HG03342 (cell line): ENCODE measurements around the gene FAM20C.

Experiments used
- ATAC-seq: cut with Tn5 transposase; IDR thresholded peaks from one replicate; pipeline ENCODE4 v1.9.1; 2021; ENCODE audit warnings: mild to moderate bottlenecking, moderate library complexity; ENCODE audit not compliant: unreplicated experiment

The FAM20C gene

DNA sequence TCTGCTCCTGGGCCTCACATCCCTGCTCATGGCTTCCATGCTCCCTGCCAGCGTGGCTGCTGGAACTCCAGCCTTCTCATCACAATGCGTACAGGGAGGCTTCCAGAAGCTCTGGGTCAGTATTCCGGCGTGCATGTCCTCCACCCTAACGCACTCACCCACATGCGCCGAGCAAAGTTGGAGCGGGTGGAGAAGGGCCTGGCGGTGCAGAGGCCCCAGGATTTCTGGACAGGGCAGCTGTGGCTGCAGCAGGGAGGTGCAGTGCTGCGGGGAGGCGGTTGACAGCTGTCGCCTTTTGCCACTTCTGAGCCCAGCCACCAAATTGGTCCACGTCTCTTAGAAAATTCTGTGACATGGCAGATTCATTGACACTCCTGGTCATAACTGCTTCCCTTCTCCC, 33.6 kb upstream of the FAM20C start:
- no peak for ATAC-seq

DNA sequence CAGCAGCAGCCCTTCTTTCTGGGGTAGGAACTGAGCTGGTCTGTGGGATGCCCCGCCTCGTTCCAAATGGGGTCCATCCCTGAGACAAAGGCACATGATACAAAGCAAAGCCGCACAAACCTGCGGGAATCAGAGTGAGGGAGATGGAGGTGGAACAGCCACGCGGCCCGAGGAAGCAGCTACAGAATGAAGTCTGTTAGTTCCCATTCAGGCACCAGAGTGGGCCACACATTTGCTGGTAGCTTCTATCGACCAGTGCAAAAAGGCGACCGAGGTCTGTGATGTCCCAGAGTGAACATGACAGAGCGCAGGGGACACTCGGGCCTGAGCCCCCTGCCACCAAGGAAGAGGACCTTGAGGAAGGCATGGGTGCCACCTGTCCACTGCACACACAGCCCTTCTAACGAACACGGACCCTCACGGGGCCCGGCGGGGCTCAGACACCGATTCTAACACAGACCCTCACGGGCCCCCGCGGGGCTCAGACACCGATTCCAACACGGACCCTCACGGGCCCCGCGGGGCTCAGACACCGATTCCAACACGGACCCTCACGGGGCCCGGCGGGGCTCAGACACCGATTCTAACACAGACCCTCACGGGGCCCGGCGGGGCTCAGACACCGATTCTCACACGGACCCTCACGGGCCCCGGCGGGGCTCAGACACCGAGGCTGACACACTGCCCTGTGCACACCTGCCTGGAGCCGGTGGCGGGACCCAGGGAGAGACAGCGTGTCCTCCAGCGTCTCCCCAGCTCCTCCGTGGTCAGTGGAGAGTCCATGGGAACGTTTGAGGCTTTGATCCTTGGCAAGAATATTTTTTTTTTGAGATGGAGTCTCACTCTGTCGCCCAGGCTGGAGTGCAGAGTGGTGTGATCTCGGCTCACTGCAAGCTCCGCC, 32.8 kb upstream of the FAM20C start:
- ATAC-seq = no peak

DNA sequence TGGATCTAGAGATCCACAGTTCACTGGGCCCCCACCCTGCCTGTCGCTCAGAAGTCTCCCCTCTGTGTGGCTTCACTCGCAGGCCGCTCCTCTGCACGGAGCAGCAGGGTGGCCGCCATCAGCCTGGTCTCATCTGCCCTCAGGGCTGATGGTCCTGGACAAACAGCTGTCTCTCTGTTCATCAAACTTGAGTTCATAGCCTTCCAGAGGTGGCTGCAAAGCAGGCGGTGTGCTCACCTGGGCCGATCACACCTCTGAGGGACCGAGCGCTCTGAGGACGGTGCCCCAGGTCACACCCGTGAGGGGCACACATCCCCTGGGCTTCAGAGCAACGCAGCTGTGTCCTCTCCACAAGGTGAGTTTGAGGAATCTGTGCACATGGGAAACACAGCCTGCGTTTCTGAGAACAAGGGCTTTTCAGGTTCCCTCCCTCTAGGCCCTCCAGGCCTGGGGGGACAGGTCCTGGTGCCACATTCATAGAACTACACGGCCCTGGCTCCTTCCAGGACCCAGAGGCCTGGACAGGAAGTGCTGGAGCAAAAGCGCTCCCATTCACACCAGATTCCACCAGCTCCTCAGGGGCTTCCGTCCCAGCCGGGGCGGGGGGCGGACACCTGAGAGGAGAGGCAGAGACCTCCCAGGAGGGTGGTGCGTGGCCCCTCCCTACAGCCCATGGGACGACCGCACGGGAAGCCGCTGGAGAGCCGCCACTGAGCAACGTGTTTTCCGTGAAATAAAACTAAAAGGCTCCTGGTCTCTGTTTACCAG, 31.2 kb upstream of the FAM20C start:
- ATAC-seq = no peak

DNA sequence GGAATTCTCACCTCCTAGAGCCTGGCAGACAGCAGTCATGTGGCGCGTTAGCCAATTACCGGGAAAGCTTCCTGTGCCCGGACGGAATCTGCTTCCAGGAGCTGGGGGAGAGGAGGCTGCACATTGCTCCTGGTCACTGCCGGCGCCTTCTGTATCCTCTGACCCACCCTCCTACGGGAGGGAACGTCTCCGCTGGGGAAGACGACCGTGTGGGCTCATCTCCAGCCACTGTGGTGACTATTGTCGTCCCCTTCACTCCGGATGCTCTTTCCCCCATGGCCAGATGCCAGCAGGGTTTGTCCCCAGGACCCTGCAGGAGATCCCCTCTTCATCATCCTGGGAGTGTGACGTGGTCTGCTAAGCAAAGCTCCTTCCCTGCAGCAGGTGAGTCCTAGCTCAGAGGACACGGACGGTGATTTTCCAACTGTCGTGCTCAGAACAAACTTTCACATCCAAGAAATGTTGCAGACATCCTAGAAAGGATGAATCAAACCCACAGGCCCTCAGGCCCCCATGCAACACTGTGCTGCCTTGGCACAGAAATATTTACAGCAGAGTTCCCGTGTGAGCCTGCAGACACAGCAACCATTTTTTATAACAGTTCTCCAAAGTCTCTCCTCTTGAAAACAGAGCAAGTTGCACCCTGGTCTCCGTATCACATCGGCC, 29.6 kb upstream of the FAM20C start:
- no peak for ATAC-seq

DNA sequence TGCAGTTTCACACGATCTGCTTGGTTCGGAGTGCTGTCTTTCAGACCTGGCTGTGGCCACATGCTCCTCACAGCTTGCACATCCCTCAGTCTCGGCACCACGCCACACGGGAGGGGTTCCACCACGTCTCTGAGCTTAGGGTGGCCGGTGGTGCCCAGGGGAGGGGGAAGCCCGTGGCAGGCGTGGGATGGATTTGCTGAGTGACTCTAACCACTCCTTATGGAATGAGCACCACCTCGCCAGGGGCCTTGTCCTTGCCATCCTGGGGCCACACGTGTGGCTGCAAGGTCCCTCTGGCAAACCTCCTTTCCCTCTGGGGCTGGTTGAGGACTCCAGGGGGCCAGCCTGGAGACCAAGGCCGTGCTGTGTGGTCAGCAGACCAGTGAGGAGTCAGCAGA, 29.1 kb upstream of the FAM20C start:
- no peak for ATAC-seq

DNA sequence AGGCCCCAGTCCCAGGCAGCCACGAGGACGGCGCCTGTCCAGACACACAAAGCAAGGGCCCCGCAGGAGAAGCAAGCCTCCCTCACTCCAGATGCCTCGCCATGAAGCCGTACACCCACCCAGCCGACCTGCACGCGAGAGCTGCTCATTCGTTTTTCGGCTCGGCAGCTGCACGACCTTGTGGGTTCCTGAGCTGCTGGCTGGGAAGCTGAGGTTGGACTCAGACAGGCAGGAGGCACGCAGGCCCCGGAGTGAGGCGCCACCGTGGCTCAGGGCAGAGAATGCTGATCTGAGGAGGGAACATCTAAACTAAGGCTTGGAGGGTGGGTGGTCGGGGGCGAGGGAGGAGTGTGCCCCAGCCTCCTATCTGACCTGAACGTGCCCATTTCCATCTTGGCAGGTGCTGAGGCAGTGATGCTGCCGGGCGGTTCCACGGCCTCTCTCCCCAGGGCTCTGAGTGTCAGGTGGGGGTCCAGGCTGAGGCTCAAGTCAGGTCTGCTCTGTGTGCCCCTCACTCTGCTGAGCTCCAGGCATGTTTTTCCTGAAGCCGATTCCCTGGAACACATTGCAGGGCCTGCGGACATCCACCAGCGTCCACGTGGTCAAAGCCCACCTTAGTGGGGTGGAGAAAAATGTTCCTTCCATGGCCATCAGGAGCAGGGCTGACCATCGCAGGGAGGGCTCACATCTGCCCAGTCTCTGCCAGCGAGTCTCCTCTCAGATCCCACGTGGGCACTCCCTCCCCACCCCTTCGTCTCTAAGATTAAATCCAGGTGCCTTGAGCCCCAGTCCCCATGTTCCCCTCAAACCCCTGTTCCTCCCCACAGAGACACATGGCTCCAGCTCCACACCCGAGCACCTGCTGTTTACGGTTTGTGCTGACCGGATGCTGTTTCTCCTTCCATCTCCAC, 28.1 kb upstream of the FAM20C start:
- no peak for ATAC-seq

DNA sequence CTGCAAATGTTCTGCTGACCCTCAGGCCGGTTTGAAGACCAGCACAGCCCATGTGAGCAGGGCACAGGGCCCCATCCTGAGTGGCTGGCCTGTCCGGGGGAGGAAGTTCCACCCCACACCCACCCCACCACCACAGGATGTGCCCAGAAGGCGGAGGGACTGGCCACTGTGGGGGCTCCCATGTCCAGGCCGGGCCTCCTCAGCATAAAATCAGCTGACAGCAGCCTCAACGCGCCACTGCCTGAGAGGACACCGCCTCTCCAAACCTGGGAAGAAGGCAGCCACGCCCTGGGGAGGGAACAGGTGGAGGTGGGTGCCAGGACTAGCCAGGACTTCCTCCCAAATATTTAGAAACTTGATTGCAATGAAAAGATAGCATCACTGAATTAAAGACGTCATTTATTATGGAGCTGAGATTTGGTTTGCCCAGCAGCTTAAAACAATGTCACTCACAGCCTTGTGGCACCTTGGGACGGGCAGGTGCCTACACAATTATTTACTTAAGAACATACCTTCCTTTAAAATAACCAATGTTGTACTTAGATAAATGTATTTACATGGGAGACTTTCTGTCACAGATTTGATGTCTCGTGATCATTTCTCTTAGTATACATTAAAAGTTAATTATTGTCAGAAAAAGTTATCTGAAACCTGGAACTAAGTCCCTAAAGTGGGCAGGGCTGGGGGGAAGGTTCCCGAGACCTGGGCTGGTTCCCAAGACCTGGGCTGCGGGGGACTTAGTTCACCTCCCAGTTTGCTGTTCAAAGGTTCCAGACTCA, 27.3 kb upstream of the FAM20C start:
- ATAC-seq = no peak

DNA sequence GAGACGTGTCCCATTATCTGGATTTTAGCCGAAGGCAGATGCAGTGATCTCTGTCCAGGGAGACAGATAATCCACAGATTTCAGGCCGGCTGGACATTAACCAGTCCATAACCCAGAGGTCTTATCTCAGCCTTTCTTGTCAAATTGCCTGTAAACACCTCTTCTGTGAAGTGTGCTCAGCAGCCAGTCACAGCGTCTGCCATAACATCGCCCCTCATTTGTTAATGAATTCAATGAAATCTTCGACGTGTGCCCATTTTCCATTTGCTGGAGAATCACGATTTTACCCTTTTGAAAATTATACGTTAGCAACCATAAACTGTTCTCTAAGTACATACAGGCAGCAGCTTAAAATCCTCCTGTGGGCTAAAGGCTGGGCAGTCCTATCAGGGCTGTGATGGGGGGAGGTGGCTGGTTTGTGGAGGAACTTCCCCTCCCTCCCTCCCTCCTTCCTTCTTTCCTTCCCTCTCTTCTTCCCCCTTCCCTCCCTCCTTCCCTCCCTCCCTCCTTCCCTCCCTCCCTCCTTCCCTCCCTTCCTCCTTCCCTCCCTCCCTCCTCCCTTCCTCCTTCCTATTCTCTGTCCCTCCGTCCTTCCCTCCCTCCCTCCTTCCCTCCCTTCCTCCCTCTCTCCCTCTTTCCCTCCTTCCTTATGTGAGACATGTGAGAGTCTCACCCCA, 26.6 kb upstream of the FAM20C start:
- no peak for ATAC-seq

DNA sequence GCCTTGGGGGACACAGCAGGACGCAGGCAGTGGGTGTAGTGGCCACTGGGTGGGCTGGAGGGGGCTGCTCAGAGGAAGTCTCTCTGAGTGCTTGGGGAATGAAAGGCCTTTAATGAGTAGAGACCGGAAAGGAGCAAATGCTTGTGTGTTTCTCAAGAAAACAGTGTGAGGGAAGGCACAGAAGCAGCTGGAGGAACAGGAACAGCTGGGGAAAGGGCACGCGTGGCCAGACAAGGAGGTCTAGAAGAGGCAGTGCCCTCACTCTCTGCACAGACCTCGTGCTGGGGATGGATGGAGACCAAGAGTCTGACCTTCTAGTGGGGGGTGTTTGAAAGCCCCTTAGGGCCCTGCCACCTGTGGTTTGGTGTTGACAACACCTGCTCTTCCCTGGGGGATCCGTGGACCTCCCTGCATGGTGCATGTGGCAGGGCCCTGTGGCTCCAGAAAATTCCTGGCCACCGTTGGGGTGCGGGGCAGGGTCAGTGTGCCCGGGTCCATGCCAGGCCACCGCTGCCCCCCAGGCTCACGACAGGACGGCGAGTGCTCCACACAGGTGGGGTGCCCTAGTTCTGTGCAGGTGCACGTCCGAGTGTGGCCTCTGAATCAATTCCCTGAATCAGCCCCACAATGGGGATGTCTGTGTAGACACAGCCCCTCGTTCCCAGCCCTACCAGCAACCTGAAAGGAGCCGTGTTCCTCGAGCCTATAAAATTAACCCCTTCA, 25.9 kb upstream of the FAM20C start:
- no peak for ATAC-seq

DNA sequence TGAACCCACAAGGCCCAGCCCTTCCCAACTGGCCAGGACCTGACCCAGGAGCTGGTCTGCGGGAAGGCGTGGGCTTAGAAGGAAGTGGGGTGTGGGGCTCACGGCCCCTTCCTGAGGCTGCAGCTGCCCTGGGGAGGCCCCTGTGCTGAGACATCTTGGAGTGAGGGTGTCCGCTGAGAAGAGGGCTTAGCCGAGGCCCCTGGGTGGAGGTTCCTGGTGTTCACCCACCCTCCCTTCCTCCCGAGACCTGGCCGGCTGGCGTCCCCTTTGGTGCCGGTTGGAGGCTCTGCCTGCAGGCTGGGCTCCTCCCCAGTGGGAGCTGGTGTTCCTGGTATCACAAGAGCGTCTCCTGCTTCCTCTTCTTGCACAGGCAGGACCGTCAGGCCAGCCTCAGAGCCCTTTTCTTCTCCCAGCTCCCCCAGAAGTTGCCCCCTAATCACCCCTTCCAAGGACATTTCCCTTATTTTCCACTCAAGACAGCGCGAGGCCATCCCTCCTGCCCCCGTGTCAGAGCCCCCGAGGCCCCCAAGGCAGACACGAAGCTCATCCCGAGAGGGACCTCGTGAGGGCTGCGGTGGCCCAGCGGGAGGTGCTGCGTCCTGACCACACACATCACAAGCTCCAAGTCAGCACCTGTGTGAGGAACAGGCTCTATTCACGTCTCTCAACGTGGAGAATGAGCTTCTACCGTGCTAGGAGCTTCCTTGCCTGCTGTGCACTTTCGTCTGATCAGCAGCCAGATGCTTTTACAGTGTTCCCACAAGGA, 25.1 kb upstream of the FAM20C start:
- ATAC-seq = no peak

DNA sequence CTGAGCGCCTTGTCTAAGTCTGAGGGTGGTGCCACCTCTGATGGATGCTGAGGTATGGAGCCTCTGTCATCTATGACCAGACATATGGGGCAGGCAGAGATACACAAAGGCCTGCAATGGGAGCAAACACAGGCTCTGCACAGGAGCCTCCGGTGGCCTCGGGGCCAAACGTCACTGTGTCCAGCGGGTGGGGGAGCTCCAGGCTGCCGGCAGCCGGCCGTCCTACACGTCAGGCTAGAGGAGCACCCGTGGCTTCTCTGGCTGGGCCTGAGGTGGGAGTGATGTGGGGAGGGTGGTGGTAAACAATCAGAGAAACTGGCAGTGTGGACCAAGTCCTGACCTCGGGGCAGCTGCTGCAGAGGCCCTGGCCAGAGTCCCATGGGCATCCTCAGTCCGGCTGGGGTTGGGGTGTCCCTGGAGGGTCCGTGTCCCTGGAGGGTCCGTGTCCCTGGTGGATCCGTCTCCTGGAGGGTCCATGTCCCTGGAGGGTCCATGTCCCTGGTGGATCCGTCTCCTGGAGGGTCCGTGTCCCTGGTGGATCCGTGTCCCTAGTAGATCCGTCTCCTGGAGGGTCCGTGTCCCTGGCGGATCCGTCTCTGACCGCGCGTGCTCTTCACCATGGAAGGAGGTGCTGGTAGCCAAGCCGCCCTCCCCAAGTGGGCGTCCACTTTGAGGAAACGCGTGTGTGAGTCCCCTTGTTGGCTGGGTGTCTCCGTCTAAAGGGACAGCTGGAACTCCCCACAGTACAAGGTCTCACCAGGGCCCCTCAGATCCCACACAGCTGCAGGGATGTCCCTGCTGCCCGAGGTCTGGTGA, 24.2 kb upstream of the FAM20C start:
- no peak for ATAC-seq

DNA sequence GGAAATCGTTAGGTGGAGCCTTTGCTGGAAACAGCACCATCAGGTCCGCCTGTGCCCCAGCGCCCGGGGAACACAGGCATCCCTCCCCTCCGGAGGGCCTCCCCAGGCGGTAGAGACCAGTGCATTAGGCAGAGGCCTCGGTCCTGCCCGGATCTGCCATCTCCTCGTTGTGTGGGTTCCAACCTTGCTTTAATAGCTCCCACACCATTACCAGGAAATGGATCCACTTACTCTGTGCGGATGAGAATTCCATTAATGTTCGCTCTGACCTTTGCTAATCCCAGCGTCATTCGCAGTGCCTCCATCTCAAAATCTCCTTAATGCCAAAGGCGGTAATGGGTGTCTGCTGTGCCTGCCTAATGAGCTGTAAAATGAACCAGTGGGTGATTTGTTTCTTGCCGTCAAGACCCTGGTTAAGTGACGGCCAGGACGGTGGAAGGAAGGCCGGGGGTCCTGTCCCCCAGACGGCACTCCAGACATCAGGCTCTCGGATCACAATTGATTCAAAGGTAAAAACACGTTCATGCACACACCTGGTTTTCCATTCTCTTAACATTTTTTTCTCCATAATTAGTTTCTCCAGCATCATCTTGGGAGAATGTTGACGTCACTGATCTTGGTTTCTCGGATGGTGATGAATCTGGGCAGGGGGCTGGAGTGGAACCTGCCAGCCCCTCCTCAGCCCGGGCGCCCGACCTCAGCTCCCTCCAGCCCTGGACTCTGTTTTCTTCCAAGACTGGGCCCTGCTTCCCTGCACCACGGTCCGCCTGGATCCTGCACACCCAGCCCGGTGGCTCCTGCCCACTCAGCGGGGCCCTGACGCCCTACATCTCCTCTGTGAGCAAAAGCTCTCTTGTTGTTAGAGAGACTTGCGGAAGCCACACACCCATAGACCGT, 22.8 kb upstream of the FAM20C start:
- no peak for ATAC-seq

DNA sequence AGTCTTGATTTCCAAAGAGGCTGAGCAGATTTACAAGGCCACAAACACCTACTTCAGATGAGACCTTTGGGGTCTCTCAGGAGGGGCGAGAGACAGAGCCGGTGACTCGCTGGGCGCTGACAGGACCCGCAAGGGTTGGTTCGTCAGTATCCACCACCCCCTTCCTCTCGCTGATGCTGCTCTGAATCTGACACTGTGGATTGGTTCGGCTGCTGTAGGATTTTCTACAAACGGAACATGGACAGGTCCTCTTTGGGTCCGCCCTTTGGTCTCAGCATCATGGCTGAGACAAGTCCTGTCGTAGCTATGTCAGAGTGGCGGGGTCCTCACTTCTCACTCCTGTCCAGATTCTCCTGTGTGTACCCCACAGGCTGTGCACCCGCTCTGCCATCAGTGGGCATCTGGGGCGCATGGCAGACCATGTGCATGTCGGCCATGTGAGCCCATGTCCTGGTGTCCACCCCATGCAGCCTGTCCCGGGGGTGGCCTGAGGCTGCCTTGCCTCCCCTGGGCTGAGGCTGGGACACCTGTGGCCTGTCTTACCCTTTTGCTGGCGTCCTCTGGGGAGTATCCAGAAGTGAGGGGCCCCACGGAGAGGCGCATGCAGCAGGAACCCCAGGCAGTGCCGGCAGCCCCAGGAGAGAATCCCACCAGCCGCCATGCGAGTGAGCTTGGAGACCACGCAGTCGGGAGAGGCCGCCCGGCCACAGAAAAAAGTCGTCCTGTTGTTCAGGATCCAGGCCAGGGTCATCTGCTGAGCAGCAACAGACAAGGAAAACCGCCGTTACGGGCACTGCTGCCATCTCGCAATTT, 21.6 kb upstream of the FAM20C start:
- ATAC-seq = no peak

DNA sequence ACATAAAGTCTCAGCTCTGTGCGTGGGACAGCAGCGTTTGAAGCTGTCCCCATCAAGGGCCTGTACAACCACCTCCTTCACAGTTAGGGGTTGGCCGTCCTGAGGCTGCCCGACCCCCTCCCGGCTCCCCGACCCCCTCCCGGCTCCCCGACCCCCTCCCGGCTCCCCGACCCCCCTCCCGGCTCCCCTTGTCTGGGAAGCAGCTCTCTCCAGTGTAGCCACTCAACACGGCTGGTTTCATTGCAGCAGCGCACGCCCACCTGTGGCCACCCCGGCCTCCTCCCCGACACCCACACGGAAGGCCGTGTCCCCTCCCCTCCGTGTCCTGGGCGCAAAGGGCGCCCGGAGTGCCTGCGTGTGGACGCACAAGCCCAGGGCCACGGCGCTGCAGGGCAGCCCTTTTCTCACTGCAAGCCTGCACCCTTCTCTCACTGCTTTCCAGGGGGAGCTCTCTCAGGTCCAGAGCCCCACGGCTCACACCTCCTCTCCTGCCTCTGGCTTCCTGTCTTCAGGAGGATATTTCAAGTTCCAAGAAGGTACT, 20.9 kb upstream of the FAM20C start:
- ATAC-seq = no peak

DNA sequence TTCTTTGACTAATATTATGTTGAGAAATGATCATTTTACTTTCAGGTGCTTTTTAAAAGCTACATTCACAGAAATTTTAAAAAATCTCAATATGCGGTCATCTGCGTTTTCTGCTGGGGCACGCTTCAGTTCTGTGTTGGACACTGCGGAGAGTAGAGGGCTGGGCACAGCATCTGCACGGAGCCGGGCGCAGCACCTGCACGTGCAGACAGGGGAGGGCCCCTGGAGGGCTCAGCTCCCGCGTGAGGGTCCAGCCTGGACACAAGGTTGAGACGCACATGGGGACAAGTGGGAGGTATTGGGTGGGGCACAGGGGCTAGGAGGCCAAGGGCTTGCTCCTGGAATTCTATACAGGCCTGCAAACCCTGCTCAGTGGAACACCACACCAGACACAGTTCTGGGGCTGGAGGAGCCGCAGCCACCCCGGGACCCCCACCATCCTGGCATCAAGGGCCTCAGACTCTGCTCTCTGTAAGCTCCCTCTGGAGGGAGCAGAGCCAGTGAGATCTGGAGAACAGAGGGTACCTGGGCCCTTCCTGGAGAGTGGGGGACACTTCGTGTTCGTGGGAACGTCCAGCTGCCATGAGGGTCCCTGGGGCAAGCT, 20.4 kb upstream of the FAM20C start:
- ATAC-seq = no peak
